Activated CD8-positive, alpha-beta memory T cell treated with anti-CD3 and anti-CD28 coated beads, Interleukin-2, amount 50 U/mL, for 24 hours (primary cell): ENCODE data around the gene MYLK3.

Experiments used
- DNase-seq: peaks from one replicate; pipeline ENCODE4 v3.0.0-alpha.2; 2020; ENCODE audit errors: extremely low read depth

Gene MYLK3

DNA sequence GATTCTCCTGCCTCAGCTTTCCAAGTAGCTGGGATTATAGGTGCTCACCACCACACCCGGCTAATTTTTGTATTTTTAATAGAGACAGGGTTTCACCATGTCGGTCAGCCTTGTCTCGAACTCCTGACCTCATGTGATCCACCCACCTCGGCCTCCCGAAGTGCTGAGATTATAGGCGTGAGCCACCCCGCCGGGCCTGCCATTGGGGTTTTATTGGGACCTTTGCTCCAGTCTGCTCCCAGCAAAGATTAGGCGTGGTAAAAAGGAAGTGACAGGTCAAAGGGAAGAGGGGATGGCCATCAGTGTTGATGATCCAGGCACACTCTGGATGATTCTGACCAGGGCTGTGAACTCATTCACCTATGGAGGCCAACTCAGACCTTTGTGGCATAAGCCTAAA, 20.5 kb downstream of the MYLK3 start:
- no peak for DNase-seq

DNA sequence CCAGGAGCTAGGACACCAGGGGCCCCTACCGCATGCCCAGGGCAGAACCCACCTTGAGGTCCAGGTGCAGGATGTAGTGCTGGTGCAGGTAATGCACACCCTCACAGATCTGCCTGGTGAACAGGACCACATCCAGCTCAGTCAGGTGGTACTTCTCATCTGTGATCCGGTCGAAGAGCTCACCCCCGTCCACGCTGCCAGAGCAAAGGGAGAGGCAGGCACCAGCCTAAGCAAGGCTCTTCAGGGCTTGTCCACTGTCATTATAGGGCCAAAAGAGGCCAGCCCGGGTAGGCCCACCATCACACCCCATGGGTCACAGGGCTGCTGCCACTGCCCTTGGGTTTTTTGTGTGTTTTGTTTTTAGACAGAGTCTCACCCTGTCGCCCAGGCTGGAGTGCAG, 21.0 kb downstream of the MYLK3 start:
- DNase-seq = no peak

DNA sequence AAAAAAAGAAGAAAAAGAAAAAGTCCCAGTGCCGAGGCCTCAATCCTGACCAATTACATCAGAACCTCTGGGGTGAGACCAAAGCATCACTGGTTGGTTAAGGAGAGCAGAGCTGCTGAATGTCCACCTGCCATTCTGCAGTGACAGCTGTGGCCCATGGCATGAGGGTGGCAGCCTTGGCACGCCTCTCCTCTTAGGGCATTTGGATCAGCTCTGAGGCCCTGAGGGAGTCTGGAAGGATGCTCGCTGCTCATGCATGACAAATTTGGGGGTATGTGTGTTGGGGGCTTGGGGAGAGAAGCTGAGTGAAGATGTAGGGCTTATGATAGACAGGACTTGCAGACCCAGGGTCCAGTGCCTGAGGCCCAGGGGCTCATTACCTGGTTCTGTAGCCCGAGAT, 26.3 kb downstream of the MYLK3 start:
- no peak for DNase-seq

DNA sequence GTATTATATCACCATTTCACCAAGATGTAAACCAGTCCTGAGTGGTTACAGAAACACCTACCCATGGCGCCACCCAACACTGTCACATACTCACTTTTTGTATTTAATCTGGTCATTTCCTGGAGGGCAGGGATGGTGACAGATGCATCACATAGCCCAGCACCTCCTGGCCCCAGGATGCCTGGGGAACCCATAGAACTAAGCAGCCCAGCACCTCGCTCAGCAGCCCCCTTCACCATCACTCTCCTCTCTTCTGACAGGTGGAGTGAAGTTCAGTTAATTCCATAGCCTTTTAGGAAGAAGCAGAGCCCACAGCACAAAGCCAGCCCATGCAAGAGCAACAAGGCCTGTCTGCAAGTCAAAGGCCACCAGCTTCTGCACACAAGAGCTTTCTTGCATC, 27.5 kb downstream of the MYLK3 start:
- no peak for DNase-seq

DNA sequence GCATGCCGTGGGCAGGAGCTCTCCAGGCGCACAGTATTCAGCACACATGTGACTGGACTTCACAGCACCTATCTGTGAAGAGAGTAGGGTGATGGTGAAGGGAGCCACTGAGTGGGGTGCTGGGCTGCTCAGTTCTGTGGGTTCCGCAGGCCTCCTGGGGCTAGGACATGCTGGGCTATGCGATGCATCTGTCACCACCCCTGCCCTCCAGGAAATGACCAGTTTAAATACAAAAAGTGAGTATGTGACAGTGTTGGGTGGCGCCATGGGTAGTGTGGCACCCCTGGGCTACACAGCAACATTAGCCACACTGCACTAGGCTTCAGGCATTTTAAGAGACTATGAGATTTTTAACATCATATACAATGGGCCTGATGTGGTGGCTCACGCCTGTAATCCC, 28.6 kb downstream of the MYLK3 start:
- no peak for DNase-seq

DNA sequence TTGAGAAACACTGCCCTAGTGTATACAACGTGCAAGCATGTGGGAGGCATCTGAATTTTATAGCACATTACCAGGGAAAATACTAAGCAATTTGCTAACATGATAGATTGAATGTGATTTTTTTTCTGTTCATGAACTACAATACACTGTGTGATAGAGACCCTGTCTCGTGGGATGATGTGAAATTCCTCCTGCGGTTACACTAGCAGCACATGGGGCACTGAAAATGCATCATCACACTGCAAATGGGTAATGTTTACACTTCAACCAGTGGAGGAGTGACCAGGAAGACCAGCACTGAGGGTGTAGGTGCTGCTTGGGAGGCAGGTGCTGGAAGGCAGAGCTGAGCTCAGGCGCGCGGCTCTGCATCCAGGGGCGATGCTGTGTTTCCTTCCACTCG, 29.9 kb downstream of the MYLK3 start:
- DNase-seq = no peak

DNA sequence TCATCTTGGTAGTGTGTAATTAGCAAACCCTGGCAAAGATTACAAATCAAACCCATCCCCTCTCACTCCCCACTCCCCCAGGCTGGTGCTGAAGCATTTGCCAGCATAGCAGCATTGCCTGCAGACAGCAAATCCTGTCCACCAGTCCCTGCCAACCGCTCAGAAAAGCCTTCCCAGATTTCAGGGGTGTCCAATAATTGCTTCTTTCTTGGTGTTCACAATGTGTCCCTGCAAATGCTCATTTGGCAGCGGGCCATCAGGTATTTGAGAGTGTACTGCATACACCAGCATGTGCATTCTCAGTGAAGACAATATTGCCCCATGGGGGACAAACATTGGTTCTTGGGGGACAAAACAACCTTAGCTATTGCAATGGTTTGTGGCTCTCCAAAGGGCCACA, 30.5 kb downstream of the MYLK3 start:
- no peak for DNase-seq

DNA sequence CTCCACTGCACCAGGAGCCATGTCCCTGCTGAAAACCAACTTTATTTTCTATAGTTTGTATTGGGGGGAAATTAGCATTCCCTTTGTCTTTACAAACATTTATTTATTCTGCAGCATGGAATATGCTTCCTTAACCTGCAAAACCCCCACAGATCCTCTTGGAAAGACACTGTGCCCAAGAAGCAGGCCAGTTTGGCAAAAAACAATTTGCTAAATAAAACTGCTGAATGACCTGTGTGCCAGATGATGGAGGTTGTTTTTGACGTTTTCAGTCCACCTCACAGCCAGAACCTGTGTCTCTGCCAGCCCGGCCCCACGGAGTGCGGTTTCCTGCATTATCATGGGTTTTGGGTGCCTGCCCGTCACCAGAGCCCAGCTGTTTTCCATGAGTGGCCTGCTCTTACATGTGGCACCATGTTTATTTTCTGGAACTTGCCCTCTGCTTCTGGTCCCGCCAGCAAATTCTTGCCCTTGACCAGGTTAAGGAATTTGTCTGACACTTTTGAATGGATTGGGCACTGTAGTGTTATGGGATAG, 32.3 kb downstream of the MYLK3 start:
- no peak for DNase-seq

DNA sequence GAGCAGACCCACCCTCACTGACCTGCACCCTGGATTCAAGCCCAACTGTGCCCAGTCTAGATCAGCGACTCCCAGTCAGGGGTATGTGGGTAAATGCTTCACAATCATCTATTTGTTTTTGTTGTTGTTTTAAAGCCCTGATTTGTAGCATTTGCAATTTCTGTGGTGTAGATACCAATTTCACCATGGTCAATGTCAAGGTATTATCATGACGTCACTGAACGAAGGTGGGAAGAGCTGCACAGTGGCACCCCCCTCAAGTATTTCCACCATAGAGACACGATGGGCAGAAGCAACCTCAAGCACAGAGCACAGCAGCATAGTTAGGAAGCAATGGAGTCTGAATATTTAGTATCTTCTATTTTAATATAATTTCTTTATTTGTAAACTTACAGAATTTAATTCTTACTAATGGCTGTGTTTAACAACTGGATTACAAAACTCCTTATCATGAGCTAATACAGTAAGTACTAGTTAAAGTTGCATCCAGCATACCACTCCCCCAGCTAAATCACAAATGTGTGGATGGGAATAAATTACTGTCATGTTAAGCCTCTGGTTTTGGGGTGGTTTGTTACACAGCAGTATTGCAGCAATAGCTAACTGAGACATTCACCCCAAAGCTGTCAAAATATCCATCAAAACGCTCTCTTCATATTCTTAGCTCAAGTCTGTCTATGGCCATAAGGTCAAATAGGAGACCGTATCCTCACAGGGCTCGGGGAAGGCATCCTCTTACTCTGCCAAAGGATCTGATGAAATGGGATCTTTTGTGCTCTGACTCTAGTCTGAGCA, 33.1 kb downstream of the MYLK3 start:
- DNase-seq = no peak

DNA sequence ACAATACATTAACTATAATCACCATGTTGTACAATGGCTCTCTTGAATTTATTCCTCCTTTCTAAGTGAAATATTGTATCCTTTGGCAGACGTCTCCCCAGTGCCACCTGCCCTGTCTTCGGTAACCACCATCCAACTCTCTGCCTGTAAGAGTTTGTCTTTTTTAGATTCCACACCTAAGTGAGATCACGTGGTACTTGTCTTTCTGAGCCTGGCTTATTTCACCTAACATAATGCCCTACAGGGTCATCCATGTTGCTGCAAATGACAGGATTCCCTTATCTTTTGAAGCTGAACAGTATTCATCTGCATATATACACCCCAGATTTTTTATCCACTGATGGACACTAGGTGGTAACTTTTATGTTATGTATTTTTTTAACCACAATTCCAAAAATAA, 34.5 kb downstream of the MYLK3 start:
- DNase-seq = no peak

DNA sequence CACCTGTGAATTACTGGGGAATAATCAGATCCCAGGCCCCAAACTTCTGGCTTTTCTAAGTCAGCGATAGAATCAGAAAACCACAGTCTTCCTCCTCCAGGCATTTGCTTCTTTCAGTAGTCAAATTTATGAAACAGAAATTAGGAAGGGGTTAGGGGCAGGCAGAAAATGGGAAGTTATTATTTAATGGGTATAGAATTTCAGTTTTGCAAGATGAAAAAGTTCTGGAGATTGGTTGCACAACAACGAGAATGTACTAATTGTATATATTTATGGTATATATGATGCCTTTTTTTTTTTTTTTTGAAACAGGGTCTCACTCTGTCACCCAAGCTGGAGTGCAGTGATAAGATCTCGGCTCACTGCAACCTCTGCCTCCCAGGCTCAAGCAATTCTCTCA, 35.2 kb downstream of the MYLK3 start:
- DNase-seq = no peak

DNA sequence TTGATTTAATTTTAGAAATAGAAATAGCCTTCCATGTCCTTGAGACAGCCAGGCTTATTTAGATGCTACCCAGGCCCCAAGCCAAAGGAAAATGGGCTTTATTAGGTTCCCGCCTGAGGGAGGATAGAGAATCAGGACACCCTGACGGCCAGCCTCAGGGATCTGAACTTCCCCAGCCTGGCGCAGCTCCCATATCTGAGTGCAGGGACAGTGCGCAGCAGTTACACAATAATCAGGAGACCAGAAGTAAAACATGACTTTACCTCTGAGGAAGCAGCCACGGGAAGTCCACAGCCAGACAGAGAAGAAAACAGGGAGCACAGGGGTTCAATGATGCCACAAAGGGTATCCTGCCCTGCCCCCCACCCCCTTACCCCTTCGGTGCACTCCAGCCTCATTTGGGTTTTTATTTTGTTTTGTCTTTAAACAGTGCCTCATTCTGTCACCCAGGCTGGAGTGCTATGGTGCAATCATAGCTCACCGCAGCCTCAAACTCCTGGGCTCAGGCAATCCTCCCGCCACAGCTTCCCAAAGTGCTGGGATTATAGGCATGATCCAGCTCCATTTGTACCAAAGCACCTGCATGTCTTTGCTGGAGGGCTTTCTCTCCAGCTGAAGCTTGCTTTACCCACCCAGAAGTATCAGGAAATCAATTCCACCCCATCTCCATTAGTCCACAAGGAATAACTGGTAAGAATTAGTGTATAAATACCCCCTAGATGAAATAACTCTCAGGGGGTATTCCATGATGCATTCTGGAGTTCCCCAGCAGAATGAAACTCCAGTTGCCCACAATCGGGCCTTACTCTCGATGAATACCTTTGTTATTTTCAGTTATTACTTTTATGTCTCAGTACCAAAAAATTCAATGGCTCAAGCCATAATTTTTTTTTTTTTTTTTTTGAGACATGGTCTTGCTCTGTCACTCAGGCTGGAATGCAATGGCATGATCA, 36.8 kb downstream of the MYLK3 start:
- no peak for DNase-seq

DNA sequence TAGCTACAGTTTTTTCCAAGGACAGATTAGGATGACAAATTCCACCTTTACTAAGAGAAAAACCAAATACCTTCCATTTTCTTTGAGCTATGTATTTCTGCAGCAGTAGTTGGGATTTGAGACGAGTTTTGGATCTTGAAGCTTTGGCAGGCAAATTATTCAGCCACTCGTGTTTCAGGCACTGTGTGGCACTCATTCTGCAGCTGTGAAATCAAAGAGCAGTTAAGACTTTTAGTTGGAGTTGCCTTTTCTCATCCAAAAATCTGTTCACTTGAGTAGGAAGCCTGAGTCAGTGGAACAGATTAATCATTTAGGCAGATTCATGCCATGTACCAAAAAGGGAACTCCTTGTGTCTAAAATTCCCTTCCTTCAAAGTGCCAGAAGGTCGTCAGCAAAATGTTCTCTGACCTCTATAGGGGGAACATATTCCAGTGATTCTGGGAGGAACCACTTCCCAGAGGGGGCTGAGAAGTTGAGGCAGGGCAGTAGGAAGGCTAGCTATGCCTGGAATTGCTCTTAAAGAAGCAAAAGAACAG, 38.6 kb downstream of the MYLK3 start:
- DNase-seq = no peak

DNA sequence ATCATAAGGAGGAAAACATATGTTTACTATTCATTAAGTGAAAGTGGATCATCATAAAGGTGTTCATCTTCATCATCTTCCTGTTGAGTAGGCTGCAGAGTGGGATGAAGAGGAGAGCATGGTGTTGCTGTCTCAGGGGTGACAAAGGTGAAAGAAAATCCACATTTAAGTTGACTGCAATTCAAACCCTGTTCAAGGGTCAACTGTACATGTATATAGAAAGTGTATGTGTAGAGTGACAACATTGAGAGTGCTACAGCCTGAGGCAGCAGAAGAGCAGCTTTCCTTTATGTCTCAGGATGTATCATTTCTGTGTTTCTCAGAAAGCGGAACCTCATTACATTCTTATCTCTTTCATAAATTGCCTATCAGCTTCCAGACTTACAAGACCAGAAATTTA, 41.5 kb downstream of the MYLK3 start:
- no peak for DNase-seq

DNA sequence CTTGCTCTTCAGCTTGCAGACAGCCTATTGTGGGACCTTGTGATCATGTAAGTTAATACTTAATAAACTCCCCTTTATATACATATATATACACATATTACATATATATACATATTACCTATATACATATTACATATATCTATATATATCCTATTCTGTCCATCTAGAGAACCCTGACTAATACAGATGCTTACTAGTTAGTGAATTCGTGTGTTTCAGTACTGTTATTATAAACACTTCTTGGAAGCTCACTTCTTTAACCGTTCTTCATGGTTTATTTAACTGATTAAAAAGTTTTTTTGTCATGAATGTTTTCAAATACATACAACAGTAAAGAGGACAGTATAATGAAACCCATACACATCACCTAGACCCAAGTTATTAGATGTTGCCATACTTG, 46.1 kb downstream of the MYLK3 start:
- no peak for DNase-seq

DNA sequence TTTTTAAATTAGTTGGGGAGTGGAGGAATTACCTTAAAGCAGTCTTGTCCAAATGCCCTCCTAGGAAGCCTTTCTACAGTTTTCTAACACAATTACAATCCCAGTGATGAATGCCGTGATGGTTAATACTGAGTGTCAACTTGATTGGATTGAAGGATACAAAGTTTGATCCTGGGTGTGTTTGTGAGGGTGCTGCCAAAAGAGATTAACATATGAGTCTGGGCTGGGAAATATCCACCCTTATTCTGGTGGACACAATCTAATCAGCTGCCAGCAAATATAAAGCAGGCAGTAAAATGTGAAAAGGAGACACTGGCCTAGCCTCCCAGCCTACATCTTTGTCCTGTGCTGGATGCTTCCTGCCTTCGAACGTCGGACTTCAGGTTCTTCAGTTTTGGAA, 46.5 kb downstream of the MYLK3 start:
- no peak for DNase-seq

DNA sequence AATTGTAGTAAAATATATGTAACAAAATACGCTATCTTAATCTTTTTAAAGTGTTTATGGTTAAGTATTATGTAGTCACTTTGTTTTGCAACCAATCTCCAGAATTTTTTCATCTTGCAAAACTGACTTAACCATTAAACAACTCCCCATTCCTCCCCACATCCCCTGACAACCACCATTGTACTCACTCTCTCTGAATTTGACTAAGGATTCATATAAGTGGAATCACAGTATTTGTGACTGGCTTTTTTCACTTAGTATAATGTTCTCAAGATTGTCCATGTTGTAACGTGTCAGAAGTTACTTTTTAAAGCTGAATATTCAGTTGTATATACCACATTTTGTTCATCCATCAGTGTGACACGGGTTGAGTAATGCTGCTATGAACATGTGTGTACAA, 48.1 kb downstream of the MYLK3 start:
- no peak for DNase-seq

DNA sequence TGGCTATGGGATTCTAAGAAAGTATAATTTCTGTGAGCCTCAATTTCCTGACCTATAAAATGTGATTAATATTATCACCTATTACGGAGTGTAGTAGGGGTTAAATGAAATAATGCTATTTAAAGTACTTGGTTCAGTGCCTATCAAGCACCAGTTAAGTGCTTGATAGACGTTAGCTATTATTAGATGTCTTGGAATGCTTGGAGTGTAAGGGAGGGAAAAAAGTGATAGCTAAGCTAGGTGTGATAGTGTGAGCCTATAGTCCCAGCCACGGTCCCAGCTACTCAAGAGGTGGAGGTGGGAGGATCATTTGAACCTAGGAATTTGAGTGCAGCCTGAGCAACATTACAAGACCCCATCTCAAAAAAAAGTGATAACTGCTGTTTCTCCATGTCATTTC, 51.2 kb downstream of the MYLK3 start:
- DNase-seq = no peak

DNA sequence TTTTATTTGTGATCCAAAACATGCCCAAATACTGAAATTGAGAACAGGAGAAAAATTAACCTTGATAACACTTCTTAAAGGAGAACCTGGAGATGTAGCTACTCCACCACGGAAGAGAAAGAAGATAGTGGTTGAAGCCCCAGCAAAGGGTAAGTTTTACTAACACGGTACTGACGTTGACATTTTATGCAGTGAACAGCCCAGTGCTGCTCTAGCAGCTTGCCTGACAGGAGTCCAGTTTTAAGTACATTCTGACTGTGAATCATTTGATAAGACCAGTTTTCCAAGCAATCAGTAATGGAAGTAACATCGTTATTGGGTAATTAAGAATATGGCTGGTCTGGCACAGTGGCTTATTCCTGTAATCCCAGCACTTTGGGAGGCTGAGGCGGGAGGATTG, 52.2 kb downstream of the MYLK3 start:
- no peak for DNase-seq

DNA sequence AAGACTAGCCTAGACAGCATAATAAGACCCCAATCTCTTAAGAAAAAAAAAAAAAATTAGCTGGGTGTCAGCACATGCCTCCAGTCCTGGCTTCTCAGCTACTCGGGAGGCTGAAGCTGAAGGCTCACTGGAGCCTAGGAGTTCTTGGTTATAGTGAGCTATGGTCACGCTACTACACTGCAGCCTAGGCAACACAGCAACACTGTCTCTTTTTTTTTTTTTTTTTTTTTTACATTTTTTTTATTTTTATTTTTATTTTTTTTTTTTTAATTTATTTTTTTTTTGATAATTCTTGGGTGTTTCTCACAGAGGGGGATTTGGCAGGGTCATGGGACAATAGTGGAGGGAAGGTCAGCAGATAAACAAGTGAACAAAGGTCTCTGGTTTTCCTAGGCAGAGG, 54.5 kb downstream of the MYLK3 start:
- DNase-seq = no peak

DNA sequence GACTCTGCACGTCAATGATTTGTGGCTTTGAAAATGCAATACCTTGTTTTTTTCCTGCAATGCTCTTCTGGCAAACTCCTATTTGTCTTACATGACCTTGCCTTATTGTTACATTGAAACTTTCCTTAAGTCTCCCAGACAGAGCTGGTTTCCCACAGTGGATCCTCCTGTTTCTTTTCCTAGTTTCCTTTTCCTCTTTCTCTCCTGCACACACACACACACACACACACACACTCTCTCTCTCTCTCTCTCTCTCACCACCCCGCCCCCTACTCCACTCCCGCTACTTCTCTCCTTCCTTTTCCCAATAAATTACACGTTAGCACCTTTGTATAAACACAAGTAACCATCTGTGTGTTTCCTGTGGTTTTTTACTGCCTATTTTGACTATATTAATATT, 56.4 kb downstream of the MYLK3 start:
- DNase-seq = no peak

DNA sequence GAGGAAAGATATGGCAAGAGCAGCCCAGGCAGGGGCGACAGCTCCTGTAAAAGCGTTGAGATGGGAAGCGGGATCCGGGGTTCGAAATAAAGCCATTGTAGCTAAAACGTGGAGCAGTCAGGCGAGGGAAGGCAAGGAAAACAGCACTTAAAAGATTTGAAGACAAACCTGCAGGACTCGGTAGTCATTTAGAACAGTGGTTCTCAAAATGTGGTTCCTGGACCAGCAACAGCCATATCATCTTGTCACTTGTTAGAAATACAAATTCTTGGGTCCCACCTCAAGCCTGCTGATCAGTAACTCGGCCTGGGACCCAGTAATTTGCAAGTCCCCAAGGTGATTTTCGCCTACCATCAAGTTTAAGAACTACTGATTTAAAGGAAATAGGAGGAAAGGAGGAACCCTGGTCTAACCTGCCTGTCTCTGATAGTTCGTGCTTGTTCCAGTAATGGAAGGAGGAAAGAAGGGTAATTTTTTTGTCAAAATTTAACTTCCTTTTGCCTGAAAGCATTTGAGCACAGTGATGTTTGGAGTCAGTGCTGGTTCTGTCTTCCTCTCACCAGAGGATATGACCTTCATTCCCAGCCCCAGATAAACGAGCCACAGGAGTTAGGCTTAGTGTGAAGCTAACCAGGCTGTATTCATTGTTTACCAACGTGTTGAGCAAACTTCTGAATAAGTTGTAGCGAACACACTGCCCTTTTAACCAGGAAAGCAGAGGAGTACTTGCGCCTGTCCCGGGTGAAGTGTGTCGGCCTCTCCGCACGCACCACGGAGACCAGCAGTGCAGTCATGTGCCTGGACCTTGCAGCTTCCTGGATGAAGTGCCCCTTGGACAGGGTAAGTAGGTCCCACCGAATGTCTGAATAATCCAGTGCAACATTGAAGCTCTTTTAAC, 57.6 kb downstream of the MYLK3 start:
- DNase-seq = no peak
